HCT116 (cell line): ENCODE results near the gene ZNF746. TPM values are rescaled to one million over a fixed set of nuclear protein-coding genes. Genes with fewer than 3 reads are reported as not detected.

Experiments used
- ATAC-seq: fragments of 200-7000 bp; cut with Tn5 transposase; 2 replicates; pipeline ENCODE4 v1.9.1; 2020; ENCODE audit warnings: mild to moderate bottlenecking, moderate library complexity
- BruUV-seq: library from RNA; stranded (reverse); fragments of 400-500 nt; replicated peaks from 2 replicates; lab custom pipeline; 2021; lab: Mats Ljungman, UMichigan
- CTCF ChIA-PET: fragments of 300-600 bp; sonication (Branson Sonifier 250); formaldehyde crosslinking; loops from one replicate; lab custom pipeline; 2021; ENCODE audit warnings: antibody characterized with exemption; lab: Charles Lee
- POLR2A ChIA-PET: fragments of 300-600, 350-600 bp; sonication (Branson Sonifier 250); formaldehyde crosslinking; loops from one replicate; lab custom pipeline; 2021; ENCODE audit warnings: antibody characterized with exemption; lab: Charles Lee
- RAD21 ChIA-PET, 2 experiments: fragments of 300-600 bp; sonication (Branson Sonifier 250); formaldehyde crosslinking; loops; one replicate each; lab custom pipeline; 2023; ENCODE audit warnings: low total read pairs in 2 of 2; ENCODE audit not compliant: uncharacterized antibody in 2 of 2, unreplicated experiment in 2 of 2, low non-redundant PET in 1 of 2; lab: Charles Lee
- DNase-seq: peaks from one replicate; pipeline ENCODE4 v3.0.0-alpha.2; 2010; ENCODE audit warnings: low read depth, low spot score
- H2AFZ ChIP-seq: fragments of 200-600 bp; shearing (Covaris generic), sonication (generic); 2 replicates; pipeline ENCODE4 v1.6.1; 2017; ENCODE audit warnings: low read depth, mixed run types, mixed read lengths, antibody characterized with exemption, low read length; ENCODE audit not compliant: poor library complexity, severe bottlenecking
- H3K27ac ChIP-seq: 2 replicates; pipeline ENCODE4 v1.5.1; 2012; ENCODE audit warnings: low read depth, low read length
- H3K27me3 ChIP-seq: fragments of 200-600 bp; sonication (generic); 2 replicates; pipeline ENCODE4 v1.6.1; 2016; ENCODE audit warnings: mixed run types, low read length, mixed read lengths; ENCODE audit not compliant: insufficient read depth
- H3K36me3 ChIP-seq, 2 experiments: fragments of 200-500 bp in 1 of 2; fragments of 200-600 bp in 1 of 2; sonication (Bioruptor generic) in 1 of 2; sonication (generic) in 1 of 2; 2 replicates each; pipeline versions ENCODE4 v1.5.1 to v1.6.1; 2014 to 2016; ENCODE audit warnings: low read length in 2 of 2, inconsistent platforms in 1 of 2, mixed read lengths in 1 of 2, mixed run types in 1 of 2; ENCODE audit not compliant: insufficient read depth in 2 of 2, control insufficient read depth in 1 of 2
- H3K4me1 ChIP-seq, 2 experiments: fragments of 200-600 bp in 1 of 2; sonication (generic) in 1 of 2; 2 replicates each; pipeline versions ENCODE4 v1.5.1 to v1.6.1; 2012 to 2017; ENCODE audit warnings: low read length in 2 of 2, inconsistent platforms in 1 of 2, mild to moderate bottlenecking in 1 of 2, mixed read lengths in 1 of 2, mixed run types in 1 of 2, moderate library complexity in 1 of 2; ENCODE audit not compliant: insufficient read depth in 2 of 2, control insufficient read depth in 1 of 2
- H3K4me2 ChIP-seq: fragments of 200-600 bp; sonication (generic); 2 replicates; pipeline ENCODE4 v1.6.1; 2017; ENCODE audit warnings: mixed run types, low read length, mixed read lengths
- H3K4me3 ChIP-seq, 2 experiments: fragments of 200-600 bp in 1 of 2; sonication (generic) in 1 of 2; replicated peaks in 1 of 2; 2 replicates each; pipeline ENCODE4 v1.5.1; 2011 to 2016; ENCODE audit warnings: low read length in 2 of 2, control low read depth in 1 of 2, low read depth in 1 of 2, mild to moderate bottlenecking in 1 of 2, mixed read lengths in 1 of 2, mixed run types in 1 of 2
- H3K79me2 ChIP-seq: fragments of 200-600 bp; sonication (generic); 2 replicates; pipeline ENCODE4 v1.6.1; 2017; ENCODE audit warnings: mild to moderate bottlenecking, mixed run types, low read length, moderate library complexity, mixed read lengths; ENCODE audit not compliant: insufficient read depth
- H3K9ac ChIP-seq: fragments of 200-600 bp; sonication (generic); 2 replicates; pipeline ENCODE4 v1.6.1; 2016; ENCODE audit warnings: low read length, mixed read lengths
- H3K9me2 ChIP-seq: fragments of 200-600 bp; sonication (generic), shearing (Covaris generic); 2 replicates; pipeline ENCODE4 v1.6.1; 2017; ENCODE audit warnings: mixed run types, mild to moderate bottlenecking, moderate library complexity; ENCODE audit not compliant: insufficient read depth
- H3K9me3 ChIP-seq, 2 experiments: fragments of 200-500 bp in 1 of 2; fragments of 200-600 bp in 1 of 2; sonication (Bioruptor generic) in 1 of 2; sonication (generic) in 1 of 2; 2 replicates each; pipeline ENCODE4 v1.6.1; 2014 to 2017; ENCODE audit warnings: low read length in 2 of 2, mixed read lengths in 2 of 2, inconsistent platforms in 1 of 2, low read depth in 1 of 2, mild to moderate bottlenecking in 1 of 2, mixed run types in 1 of 2, moderate library complexity in 1 of 2; ENCODE audit not compliant: control insufficient read depth in 1 of 2, insufficient read depth in 1 of 2
- H4K20me1 ChIP-seq: fragments of 200-600 bp; sonication (generic), shearing (Covaris generic); 2 replicates; pipeline ENCODE4 v1.6.1; 2017; ENCODE audit warnings: mixed run types, mild to moderate bottlenecking, moderate library complexity; ENCODE audit not compliant: insufficient read depth
- ATF3 ChIP-seq: IDR thresholded peaks from 2 replicates; pipeline ENCODE4 v1.6.1; 2012
- CBX3 ChIP-seq: IDR thresholded peaks from 2 replicates; pipeline ENCODE4 v1.6.1; 2012; ENCODE audit warnings: low read depth
- CEBPB ChIP-seq: IDR thresholded peaks from 2 replicates; pipeline ENCODE4 v1.6.1; 2012; ENCODE audit warnings: low read depth
- CTCF ChIP-seq, 3 experiments: fragments of 200-600 bp in 1 of 3; sonication (generic) in 1 of 3; IDR thresholded peaks in 2 of 3; conservative IDR thresholded peaks in 1 of 3; 2 replicates each; pipeline ENCODE4 v1.5.1; 2012 to 2017; ENCODE audit warnings: low read depth in 2 of 3, low read length in 2 of 3, antibody characterized with exemption in 1 of 3, borderline replicate concordance in 1 of 3, control low read depth in 1 of 3, mild to moderate bottlenecking in 1 of 3, mixed read lengths in 1 of 3, mixed run types in 1 of 3, moderate library complexity in 1 of 3; ENCODE audit not compliant: insufficient read depth in 1 of 3
- ELF1 ChIP-seq: IDR thresholded peaks from 2 replicates; pipeline ENCODE4 v1.6.1; 2012; ENCODE audit warnings: low read depth, borderline replicate concordance
- EZH2 ChIP-seq: fragments of 200-600 bp; sonication (generic); IDR thresholded peaks from 2 replicates; pipeline ENCODE4 v1.6.1; 2017; ENCODE audit warnings: antibody characterized with exemption, mixed run types
- EZH2phosphoT487 ChIP-seq: fragments of 200-600 bp; IDR thresholded peaks from 2 replicates; pipeline ENCODE4 v1.6.1; 2018; ENCODE audit warnings: antibody characterized with exemption, borderline replicate concordance
- FOSL1 ChIP-seq: IDR thresholded peaks from 2 replicates; pipeline ENCODE4 v1.6.1; 2012; ENCODE audit warnings: low read depth
- JUND ChIP-seq: IDR thresholded peaks from 2 replicates; pipeline ENCODE4 v1.6.1; 2012
- MAX ChIP-seq: IDR thresholded peaks from 2 replicates; pipeline ENCODE4 v1.6.1; 2012
- POLR2A ChIP-seq: IDR thresholded peaks from 2 replicates; pipeline ENCODE4 v1.7.0; 2011; ENCODE audit warnings: borderline replicate concordance; ENCODE audit not compliant: insufficient read depth, insufficient read length; ENCODE audit errors: extremely low read depth
- POLR2AphosphoS5 ChIP-seq: IDR thresholded peaks from 2 replicates; pipeline ENCODE4 v1.6.1; 2011; ENCODE audit warnings: mild to moderate bottlenecking, low read depth, low read length, moderate library complexity
- RAD21 ChIP-seq: IDR thresholded peaks from 2 replicates; pipeline ENCODE4 v1.6.1; 2012; ENCODE audit warnings: low read depth, mild to moderate bottlenecking
- SIN3A ChIP-seq: IDR thresholded peaks from 2 replicates; pipeline ENCODE4 v1.6.1; 2012; ENCODE audit warnings: low read depth
- TCF7L2 ChIP-seq: IDR thresholded peaks from 2 replicates; pipeline ENCODE4 v1.7.0; 2011; ENCODE audit warnings: borderline replicate concordance, inconsistent platforms; ENCODE audit not compliant: insufficient read depth, insufficient read length; ENCODE audit errors: extremely low read depth
- ZFX ChIP-seq: fragments of 450-650 bp; IDR thresholded peaks from 2 replicates; pipeline ENCODE4 v1.6.1; 2017
- ZNF274 ChIP-seq: fragments of 200-500 bp; sonication (Bioruptor generic); IDR thresholded peaks from 2 replicates; pipeline ENCODE4 v1.6.1; 2014; ENCODE audit warnings: mild to moderate bottlenecking, low read depth, low read length, inconsistent platforms
- intact Hi-C: fragments of 100-400 bp; cut with micrococcal nuclease; formaldehyde crosslinking; loops from 2 replicates; pipeline ENCODE4 v1.10.0; 2022
- total RNA-seq: library from RNA; stranded (reverse); gene quantifications from one replicate; pipeline ENCODE4 v1.2.1, GENCODE V29; 2021; ENCODE audit not compliant: unreplicated experiment

The ZNF746 gene
- total RNA-seq, 1 experiment from 2014 or later = 18.7 TPM

GRCh38 chr7:149431486-149432120, 66.0 kb downstream of the ZNF746 start:
- ChIA-PET RAD21 (no interaction called here), POLR2A (no interaction called here), CTCF (no interaction called here)
- no peak for ATAC-seq
- intact Hi-C loops = no loop called here
- Histone ChIP-seq H2AFZ (no peak overlapping the region), H3K4me1 (no peaks in the 10 kb centered on the region), H3K27ac (no peak overlapping the region), H3K27me3 (no peaks in the 10 kb centered on the region), H4K20me1 (no peaks in the 10 kb centered on the region), H3K9me2 (no peaks in the 10 kb centered on the region), H3K9ac (no peak overlapping the region), H3K9me3 (no peaks in the 10 kb centered on the region), H3K4me3 (no peak overlapping the region), H3K4me2 (no peak overlapping the region), H3K79me2 (no peaks in the 10 kb centered on the region)
- TF ChIP-seq EZH2phosphoT487 (no peak), RAD21 (no peak), MAX (no peak), ELF1 (no peak), ATF3 (no peak), CBX3 (no peak), POLR2A (no peak), CEBPB (no peak), EZH2 (no peak), JUND (no peak), POLR2AphosphoS5 (no peak), FOSL1 (no peak)
- TF ChIP-seq, all 23 proteins: peak for 0
- H3K36me3 ChIP-seq = peaks cover 6 to 9% of the 10 kb centered on the region in 2 experiments; a peak in 3 of 4 replicates
- BruUV-seq = no TSS peak
- no peak for DNase-seq

- Histone ChIP-seq H3K4me1 (no peaks in the 10 kb centered on the region), H3K27ac (no peak overlapping the region), H3K9me2 (no peaks in the 10 kb centered on the region), H3K79me2 (no peaks in the 10 kb centered on the region), H3K27me3 (no peaks in the 10 kb centered on the region), H3K9me3 (no peaks in the 10 kb centered on the region), H3K4me2 (no peak overlapping the region), H3K4me3 (no peak overlapping the region), H3K36me3 (peaks cover 3 to 9% of the 10 kb centered on the region in 2 experiments; a peak in 3 of 4 replicates), H2AFZ (no peak overlapping the region), H3K9ac (no peak overlapping the region), H4K20me1 (no peaks in the 10 kb centered on the region)
- ATAC-seq (no peak), DNase-seq (no peak)
- RAD21 ChIA-PET = no interaction called here
- BruUV-seq = no TSS peak
- intact Hi-C loops = no loop called here
- TF ChIP-seq CEBPB (no peak), JUND (no peak), FOSL1 (no peak), TCF7L2 (no peak), EZH2 (no peak), ZFX (no peak), ELF1 (no peak), SIN3A (no peak), POLR2A (no peak), CTCF (IDR thresholded peaks at IDR 0.05 in 2 of 3, conservative IDR thresholded peaks at IDR 0.05 in 1 of 3; ENCODE audit: borderline replicate concordance in 1 of 3, insufficient read depth in 1 of 3, low read depth in 2 of 3, low read length in 2 of 3) (no peak), ATF3 (no peak), CBX3 (no peak), MAX (no peak), ZNF274 (no peak), POLR2AphosphoS5 (no peak), RAD21 (no peak)
- CTCF ChIA-PET = no interaction called here
- POLR2A ChIA-PET = no interaction called here
These were observed 67.4 kb downstream of the ZNF746 start for GRCh38 chr7:149430192-149430591.
